HG02798 (cell line): ENCODE data around the gene TGM4.

ENCODE experiments used
- ATAC-seq: cut with Tn5 transposase; IDR thresholded peaks from one replicate; pipeline ENCODE4 v1.9.1; 2021; ENCODE audit warnings: mild to moderate bottlenecking; ENCODE audit not compliant: unreplicated experiment, poor library complexity

TGM4 gene

DNA sequence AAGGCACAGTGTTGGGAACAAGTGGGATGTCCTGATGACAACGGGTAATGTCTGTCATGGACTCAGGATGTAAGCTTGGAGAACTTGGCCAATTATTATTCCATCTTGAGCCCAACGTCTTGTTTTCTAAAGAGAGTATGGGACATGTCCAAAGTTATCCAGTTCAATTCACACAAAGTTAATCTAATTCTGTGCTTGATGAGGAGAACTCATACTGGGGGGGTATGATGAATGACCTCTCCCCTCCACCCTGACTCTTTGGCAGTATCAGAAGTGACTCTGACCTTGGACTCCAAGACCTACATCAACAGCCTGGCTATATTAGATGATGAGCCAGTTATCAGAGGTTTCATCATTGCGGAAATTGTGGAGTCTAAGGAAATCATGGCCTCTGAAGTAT is 36.3 kb downstream of the TGM4 start:
- no peak for ATAC-seq

DNA sequence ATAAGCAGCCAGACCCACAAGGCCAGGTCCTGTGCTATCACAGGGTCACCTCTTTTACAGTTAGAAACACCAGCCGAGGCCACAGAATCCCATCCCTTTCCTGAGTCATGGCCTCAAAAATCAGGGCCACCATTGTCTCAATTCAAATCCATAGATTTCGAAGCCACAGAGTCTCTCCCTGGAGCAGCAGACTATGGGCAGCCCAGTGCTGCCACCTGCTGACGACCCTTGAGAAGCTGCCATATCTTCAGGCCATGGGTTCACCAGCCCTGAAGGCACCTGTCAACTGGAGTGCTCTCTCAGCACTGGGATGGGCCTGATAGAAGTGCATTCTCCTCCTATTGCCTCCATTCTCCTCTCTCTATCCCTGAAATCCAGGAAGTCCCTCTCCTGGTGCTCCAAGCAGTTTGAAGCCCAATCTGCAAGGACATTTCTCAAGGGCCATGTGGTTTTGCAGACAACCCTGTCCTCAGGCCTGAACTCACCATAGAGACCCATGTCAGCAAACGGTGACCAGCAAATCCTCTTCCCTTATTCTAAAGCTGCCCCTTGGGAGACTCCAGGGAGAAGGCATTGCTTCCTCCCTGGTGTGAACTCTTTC is 39.6 kb downstream of the TGM4 start:
- ATAC-seq: peak; percentile 58

- ATAC-seq: no peak
Observed at GRCh38 chr3:44914936-44915335, 40.5 kb downstream of the TGM4 start.

DNA sequence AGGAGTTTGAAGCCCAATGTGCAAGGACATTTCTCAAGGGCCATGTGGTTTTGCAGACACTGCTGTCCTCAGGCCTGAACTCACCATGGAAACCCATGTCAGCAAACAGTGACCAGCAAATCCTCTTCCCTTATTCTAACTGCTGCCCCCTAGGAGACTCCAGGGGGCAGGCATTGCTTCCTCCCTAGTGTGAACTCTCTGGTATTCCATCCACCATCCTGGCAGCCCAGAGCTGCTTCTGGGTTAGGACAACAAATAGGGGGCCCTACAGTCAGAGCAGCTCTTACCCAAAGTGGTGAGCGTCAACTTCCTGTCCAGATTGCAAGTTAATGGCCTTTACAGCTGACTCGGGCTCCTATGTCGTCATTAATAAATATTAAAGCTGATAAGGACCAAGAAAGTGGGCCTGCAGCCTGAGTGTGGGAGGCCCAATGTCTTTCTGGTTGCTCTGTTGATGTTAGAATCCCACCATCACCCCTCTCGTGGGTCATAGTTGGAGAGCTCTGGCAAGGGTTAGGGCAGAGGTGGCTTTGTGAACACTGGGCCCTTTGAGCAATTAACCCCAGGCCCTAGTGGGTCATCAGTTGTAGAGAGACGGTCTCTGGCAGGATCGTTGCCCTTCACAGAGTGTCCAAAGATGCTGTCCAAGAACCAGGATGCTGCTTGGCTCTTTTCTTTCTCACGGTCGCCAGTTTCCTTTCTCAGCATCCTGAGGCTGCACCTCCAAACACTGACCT is 41.5 kb downstream of the TGM4 start:
- ATAC-seq: no peak

DNA sequence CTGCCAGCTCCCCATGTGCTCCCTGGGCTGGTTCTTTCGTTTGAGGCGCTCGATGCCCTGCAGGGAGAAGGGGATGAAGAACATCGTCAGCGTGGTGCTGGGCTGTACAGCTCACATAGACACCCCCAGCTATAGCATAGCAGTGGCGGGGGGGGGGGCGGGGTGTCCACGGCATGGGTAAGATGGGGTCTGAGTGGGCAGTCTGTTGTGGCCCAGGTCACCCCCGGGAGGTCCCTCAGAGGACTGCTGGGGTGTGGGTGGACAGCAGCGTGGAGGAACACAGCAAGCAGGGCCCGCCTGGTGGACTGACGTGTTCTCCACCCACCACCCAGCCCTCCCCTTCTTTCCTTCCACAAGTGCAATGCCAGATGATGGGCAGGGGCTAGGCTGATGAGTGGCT is 43.7 kb downstream of the TGM4 start:
- no peak for ATAC-seq

DNA sequence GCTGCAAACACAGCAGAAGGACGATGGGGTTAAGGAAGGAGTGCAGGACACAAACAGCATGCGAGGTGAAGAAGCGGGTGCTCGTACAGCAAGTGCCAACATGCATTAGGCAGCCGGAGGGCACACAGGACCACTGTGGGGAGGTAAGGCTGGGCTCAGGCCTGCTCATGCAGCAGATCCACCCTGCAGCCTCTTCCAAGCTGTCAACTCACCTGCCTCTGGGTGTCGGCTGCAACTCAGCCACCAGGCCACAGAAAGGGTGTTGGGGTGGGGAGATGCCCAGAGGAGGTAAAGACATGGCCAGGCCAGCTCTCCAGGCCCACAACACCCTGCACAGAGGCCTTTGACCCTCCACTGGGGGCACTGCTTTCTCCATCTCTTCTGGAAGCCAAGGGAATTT is 44.2 kb downstream of the TGM4 start:
- ATAC-seq: no peak

- no peak for ATAC-seq
Observed at GRCh38 chr3:44920081-44920480, 45.7 kb downstream of the TGM4 start.

DNA sequence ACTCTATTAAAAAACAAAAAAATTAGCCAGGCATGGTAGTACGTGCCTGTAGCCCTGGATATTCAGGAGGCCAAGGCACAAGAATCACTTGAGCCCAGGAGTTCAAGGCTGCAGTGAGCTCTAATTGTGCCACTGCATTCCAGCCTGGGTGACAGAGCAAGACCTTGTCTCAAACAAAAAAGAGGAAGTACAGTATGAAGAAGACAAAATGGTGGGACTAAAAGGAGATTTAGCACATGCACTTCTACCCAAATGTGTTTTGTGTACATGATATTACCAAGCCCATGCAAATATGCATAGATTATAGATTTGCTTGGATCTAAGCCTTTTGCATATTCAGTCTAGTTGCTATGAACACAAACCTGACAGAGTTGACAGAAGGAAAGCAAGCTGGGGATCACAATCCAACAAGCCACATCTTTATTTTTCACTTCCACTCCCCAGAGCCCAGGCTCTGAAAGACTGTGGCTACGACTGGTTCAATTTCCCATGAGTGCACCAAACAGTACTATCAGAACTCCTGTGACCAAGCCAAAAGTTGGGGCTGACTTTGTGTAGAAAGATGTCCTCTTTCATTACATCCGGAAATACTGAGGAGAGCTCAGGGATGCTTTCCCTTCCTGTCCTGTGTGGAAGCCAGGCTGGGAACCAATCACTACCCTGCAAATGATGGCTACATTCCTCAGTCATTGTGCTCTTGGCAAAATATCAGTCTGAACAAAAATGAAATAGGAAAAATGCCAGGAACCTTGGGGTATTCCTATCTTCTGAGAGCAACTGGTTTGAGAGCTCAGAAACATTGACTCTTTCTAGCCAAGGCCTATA is 49.4 kb downstream of the TGM4 start:
- ATAC-seq: no peak

DNA sequence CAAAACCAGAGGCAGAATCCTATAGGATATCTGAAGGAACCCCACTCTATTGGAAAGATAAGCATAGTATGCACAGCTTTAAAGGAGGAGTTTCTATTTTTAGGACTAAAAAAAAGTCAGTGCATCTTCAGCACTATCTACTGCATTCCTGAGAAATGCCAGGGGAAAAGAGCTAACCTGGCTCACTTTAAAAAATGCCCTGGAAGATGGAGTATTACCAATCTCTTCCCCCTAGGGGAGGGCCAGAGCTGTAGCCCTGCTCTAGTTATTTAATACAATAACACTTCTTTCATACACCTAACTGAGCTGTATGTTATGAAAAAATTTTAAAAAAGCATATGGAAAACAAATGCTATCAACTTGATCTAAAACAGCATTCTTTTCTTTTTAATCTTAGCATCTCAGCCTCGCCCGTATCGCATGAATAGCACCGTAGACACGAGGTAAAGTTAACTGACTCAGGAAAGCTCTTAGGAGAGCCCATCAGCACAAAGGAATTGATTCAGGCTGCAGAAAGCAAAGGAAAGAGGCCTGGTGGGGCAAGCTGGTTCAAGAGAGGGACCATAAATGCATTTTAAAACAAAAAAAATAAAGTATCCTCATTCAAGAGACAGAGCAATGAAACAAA is 50.2 kb downstream of the TGM4 start:
- no peak for ATAC-seq

GRCh38 chr3:44926172-44926571 is 51.8 kb downstream of the TGM4 start:
- no peak for ATAC-seq

DNA sequence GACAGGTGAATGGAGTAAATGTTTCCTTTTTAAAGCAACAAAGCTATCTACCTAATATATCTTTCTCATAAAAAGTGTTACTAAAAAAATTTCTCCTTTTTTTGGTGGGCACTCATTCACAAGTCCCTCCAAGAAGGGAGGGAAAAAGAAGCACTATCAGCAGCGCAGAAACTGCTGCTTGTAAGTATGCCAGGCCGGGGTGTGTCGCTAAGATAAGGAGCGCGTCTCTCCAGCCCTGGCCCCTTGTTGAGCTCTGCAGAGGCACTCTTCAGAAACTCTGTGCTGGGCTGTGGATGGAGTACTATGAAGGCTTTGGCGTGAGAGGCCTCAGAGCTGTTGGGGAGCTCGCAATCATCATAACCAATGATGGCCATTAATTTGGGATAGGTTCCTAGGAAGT is 52.5 kb downstream of the TGM4 start:
- no peak for ATAC-seq

GRCh38 chr3:44927371-44927770 is 53.0 kb downstream of the TGM4 start:
- ATAC-seq: no peak

DNA sequence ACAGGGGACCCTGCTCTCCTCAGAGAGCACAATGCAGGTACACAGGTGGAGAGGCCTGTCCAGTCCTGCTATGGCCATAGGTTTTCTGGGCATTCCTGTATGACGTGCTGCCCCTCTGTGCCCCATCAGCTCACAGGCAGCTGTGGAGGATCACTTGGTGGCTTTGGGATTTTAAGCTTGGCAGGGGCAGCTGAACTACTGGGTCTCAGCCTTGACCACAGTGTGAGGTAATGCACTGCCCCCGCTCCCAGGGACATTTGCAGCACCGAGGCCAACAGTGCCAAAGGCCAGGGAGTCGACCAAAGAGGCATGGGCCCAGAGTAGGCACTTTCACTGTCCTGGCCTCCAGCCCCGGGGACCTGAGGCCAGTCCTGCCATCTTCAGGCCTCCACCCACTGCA is 55.4 kb downstream of the TGM4 start:
- ATAC-seq: no peak

DNA sequence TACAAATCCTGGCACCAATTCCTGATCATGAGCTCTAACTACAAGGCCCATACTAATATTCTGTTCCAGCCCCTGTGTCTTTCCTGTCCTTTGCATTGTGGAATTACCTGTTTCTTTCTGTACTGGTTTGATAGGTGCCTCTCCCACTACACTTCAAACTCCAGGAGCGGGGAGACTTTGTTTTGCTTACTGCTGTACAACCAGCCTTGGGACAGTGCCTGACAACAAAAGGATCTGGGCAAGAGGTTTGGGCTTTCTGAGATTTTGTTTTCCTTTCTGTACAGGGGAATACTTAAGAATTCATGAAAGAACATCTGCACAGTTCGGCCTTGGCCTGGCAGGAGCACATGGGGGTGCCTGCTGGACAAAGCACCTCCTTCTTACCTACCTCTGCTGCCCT is 56.5 kb downstream of the TGM4 start:
- ATAC-seq: no peak

- no peak for ATAC-seq
Observed at GRCh38 chr3:44931791-44932190, 57.4 kb downstream of the TGM4 start.

DNA sequence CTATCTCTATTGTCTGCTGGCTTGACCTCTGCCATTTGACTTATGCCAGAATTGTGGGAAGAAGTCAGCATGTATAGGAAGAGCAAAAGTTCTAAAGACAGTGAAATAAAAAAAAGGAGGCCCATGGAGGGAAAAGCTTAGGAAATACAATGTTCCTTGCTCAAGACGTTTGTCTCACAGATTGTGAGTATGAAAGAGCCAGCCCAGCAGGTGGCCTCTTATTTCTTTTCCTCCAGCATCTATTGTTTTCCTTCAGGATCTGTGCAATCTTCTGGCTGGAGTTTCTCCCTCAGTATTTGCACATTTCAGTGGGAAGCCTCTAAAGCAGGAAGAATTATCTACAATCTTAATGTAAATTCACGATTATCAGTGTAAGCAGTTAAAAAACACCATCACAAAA is 57.9 kb downstream of the TGM4 start:
- no peak for ATAC-seq

DNA sequence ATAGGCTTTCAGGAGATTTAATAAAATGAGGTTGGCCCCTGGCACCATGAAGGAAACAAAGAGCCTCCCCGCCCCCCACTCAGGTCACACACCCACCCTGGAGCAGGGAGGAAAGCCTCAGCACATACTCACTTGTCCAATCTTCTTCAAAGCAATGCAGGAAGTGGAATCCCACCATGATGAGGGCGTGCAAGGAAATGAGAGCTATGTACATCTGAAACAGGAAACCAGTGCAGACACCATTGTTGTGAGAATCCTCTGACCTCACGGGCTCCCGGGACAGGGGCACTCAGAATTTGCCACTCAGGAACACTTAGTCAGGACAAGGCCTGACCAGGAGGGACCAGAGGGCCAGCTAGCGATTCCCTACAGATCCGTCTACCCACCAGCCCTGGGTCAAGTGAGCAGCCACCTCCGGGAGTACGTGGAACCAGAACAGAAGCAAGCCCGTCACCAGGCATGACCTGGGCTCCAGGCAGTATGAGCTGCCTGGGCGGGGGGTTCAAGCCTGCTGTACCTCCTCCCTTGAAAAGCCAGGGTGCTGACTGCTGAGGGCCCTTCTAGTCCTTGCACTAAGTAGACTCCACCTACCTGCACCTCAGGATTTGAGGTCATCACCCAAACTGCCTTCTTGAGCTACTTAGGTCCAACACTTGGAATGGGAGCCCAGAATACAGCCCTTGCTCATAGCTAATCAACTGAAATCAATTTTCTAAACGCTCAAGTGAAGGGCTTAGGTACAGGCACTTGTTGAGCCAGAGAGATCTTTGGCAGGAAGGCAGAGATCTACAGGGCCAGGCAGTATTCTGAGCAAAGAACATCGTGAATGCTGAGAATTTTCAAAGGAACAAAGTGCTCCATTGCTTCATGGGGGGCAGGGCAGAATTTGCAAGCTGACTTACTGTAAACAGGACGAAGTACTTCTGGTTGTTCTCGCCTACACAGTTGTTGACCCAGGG is 58.9 kb downstream of the TGM4 start:
- ATAC-seq: no peak

GRCh38 chr3:44939581-44940036 is 65.2 kb downstream of the TGM4 start:
- ATAC-seq: no peak

DNA sequence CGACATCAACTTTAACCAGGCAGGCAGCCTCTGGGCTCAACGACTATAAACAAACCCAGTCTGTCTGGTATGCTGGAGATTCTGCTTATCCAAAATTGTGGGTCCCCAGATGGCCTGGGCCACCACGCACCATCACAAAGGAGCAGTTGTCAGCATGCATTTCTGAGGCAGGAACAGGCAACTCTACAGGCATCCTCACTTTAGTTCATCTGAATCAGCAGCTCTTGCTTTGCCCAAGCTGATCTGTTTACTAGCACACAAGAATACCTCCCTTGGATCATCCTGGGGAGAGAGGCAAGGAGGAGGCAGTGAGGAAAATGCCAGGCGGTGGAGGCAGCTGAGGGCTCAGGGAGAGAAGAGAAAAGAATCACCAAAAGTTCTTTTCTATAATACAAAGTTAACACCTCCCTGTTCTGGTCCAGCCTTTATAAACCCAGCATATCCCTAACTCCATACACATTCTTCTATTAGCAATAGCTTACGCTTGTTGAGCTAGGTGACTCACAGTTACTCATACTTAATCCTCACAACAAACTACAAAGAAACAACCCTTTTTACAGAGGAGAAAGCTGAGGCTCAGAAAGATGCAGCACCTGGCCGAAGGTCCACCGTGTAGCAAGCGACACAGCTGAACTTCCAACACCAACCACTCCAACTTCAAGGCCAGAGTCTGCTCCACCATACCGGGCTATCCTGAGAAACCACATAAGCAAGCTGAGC is 68.0 kb downstream of the TGM4 start:
- no peak for ATAC-seq
